Smooth muscle cell (in vitro differentiated cells): ENCODE results near the gene B3GNT7. TPM values are rescaled to one million over a fixed set of nuclear protein-coding genes. Genes with fewer than 3 reads are reported as not detected.
"Not testable (repeated sequence)": the region's sequence is repeated elsewhere in the genome, so short reads cannot be mapped to it uniquely, and the experiment has no call there.

Experiments
- DNase-seq: peaks from one replicate; lab custom pipeline; 2025; ENCODE audit not compliant: unreplicated experiment; lab: John Stamatoyannopoulos, UW
- H2AFZ ChIP-seq: fragments of 200-600 bp; sonication (generic); 2 replicates; pipeline ENCODE4 v1.6.0; 2016; ENCODE audit warnings: antibody characterized with exemption, low read depth, mild to moderate bottlenecking
- H3F3A ChIP-seq: fragments of 200-600 bp; sonication (generic); 2 replicates; pipeline ENCODE4 v1.6.0; 2017; ENCODE audit warnings: antibody characterized with exemption, low read depth
- H3K27ac ChIP-seq: fragments of 200-600 bp; sonication (generic); 2 replicates; pipeline ENCODE4 v1.5.1; 2016; ENCODE audit warnings: low read depth, mild to moderate bottlenecking
- H3K27me3 ChIP-seq: fragments of 200-600 bp; sonication (generic); 2 replicates; pipeline ENCODE4 v1.6.1; 2016; ENCODE audit warnings: low read depth, mild to moderate bottlenecking
- H3K36me3 ChIP-seq: fragments of 200-600 bp; sonication (generic); 2 replicates; pipeline ENCODE4 v1.5.1; 2016; ENCODE audit warnings: low read depth
- H3K4me1 ChIP-seq: fragments of 200-600 bp; sonication (generic); 2 replicates; pipeline ENCODE4 v1.5.1; 2016; ENCODE audit warnings: low read depth
- H3K4me2 ChIP-seq: fragments of 200-600 bp; sonication (generic); 2 replicates; pipeline ENCODE4 v1.6.0; 2016; ENCODE audit warnings: mild to moderate bottlenecking
- H3K4me3 ChIP-seq: fragments of 200-600 bp; sonication (generic); 2 replicates; pipeline ENCODE4 v1.5.1; 2016; ENCODE audit warnings: mild to moderate bottlenecking
- H3K79me2 ChIP-seq: fragments of 200-600 bp; sonication (generic); 2 replicates; pipeline ENCODE4 v1.6.0; 2016; ENCODE audit warnings: low read depth, mild to moderate bottlenecking
- H3K9ac ChIP-seq: fragments of 200-600 bp; sonication (generic); 2 replicates; pipeline ENCODE4 v1.6.0; 2016; ENCODE audit warnings: low read depth
- H3K9me3 ChIP-seq: fragments of 200-600 bp; sonication (generic); replicated peaks from 2 replicates; pipeline ENCODE4 v1.5.1; 2016; ENCODE audit warnings: low read depth
- H4K20me1 ChIP-seq: fragments of 200-600 bp; sonication (generic); 2 replicates; pipeline ENCODE4 v1.6.0; 2016; ENCODE audit warnings: low read depth
- CTCF ChIP-seq: fragments of 200-600 bp; sonication (generic); IDR thresholded peaks from 2 replicates; pipeline ENCODE4 v1.5.1; 2017; ENCODE audit warnings: borderline replicate concordance, mild to moderate bottlenecking, antibody characterized with exemption; ENCODE audit not compliant: insufficient read depth, poor library complexity, severe bottlenecking
- WGBS: methylation state at CpG from one replicate; pipeline ENCODE4 v1.1.7; 2016; ENCODE audit warnings: low lambda C conversion rate; 5-methylcytosine and 5-hydroxymethylcytosine counted together
- polyA plus RNA-seq: library from polyadenylated mRNA; unstranded; fragments of >200 nt; fragmentation: Nextera tagmentation; extraction: Ambion mirVana; gene quantifications from 2 replicates; pipeline ENCODE4 v1.2.1, GENCODE V29; 2016
- total RNA-seq: library from RNA; depleted of rRNA; stranded (reverse); fragments of >200 nt; gene quantifications from 2 replicates; pipeline ENCODE4 v1.2.3, GENCODE V29; 2014

The B3GNT7 gene
- total and polyA plus RNA-seq, 2 experiments from 2014 or later = 0.62 to 0.85 TPM

DNA sequence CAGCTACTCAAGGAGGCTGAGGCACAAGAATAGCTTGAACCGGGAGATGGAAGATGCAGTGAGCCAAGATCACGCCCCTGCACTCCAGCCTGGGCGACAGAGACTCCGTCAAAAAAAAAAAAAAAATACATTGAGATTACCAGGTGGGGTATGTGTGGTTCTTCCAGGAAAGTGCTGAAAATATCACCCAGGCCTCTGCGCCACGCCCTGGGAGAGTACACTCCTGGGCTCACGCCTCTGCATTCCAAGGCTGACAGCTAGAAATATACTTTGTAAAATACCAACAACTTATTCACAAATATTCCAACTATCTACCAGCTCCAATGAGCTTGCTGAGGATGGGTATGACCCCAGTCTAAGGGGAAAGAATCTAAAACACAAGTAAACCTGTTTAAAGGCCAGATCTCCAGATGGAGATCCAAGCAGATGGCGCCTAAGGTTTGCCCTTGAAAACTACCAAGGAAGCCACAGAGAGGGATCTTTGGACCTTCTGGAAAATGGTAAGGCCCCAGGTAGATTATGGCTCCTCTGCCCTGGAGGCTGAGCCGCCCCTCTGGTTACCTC is 21.6 kb upstream of the B3GNT7 start:
- H3K4me1 ChIP-seq = peaks cover 12% of the 10 kb centered on the region
- no peaks in the 10 kb centered on the region for H3F3A ChIP-seq
- WGBS = 96% methylated on average over 9 of the region's 9 CpGs
- no peaks in the 10 kb centered on the region for H3K79me2 ChIP-seq
- no peaks in the 10 kb centered on the region for H4K20me1 ChIP-seq
- no peak overlapping the region for H3K4me3 ChIP-seq
- H3K27me3 ChIP-seq = peaks cover 15% of the 10 kb centered on the region
- H3K9me3 ChIP-seq = no peaks in the 10 kb centered on the region
- DNase-seq = no peak
- no peak overlapping the region for H3K27ac ChIP-seq
- H3K4me2 ChIP-seq = no peak overlapping the region
- no peak for TF ChIP-seq CTCF
- no peaks in the 10 kb centered on the region for H3K36me3 ChIP-seq
- no peak overlapping the region for H3K9ac ChIP-seq
- H2AFZ ChIP-seq = no peak overlapping the region

DNA sequence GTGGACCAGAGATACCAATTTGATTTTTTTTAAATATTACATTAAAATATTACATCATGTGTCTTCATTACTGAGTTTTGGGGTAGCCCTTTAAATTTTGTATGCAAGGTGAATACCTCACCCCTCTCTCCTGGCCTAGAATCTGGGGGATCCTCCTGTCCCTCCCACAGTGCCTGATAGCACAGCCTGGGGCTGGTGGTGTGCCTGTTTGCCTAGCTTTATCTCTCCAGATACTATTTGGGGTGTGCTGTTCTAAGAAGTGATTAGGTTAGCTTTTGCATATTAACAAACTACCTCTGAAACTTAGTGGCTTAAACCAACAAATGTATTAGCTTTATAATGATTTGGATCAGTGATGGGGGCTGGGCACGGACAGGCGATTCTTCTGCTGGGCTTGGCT is 20.7 kb upstream of the B3GNT7 start:
- Histone ChIP-seq H3K79me2 (no peaks in the 10 kb centered on the region), H3K4me2 (no peak overlapping the region), H3K36me3 (no peaks in the 10 kb centered on the region), H3K9me3 (no peaks in the 10 kb centered on the region), H4K20me1 (no peaks in the 10 kb centered on the region), H3K9ac (no peak overlapping the region), H3K27me3 (peaks cover 15% of the 10 kb centered on the region), H2AFZ (no peak overlapping the region), H3K4me1 (peaks cover 12% of the 10 kb centered on the region), H3F3A (no peaks in the 10 kb centered on the region), H3K27ac (no peak overlapping the region), H3K4me3 (no peak overlapping the region)
- TF ChIP-seq CTCF = no peak
- 97% methylated on average over 2 of the region's 2 CpGs for WGBS
- no peak for DNase-seq

DNA sequence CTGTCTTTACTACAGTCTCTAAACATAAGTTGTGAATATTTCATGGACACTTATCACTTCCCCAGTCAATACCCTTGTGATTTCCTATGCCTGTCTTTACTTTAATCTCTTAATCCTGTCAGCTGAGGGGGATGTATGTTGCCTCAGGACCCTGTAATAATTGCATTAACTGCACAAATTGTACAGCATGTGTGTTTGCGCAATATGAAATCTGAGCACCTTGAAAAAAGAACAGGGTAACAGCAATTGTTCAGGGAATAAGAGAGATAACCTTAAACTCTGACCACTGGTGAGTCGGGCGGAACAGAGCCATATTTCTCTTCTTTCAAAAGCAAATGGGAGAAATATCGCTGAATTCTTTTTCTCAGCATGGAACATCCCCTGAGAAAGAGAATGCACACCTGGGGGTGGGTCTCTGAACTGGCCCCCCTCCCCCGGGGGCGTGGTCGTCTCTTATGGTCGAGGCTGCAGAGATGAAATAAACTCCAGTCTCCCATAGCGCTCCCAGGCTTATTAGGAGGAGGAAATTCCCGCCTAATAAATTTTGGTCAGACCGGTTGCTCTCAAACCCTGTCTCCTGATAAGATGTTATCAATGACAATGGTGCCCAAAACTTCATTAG is 19.4 kb upstream of the B3GNT7 start:
- peaks cover 15% of the 10 kb centered on the region for H3K27me3 ChIP-seq
- not testable (repeated sequence) for H3F3A ChIP-seq, H3K4me2 ChIP-seq, H3K9ac ChIP-seq, H3K79me2 ChIP-seq, H3K4me1 ChIP-seq, H4K20me1 ChIP-seq, H3K27ac ChIP-seq, DNase-seq, H2AFZ ChIP-seq, H3K36me3 ChIP-seq, H3K4me3 ChIP-seq, H3K9me3 ChIP-seq
- WGBS = 20% methylated on average over 11 of the region's 11 CpGs

- no peaks in the 10 kb centered on the region for H3K36me3 ChIP-seq
- no peaks in the 10 kb centered on the region for H3F3A ChIP-seq
- no peak overlapping the region for H2AFZ ChIP-seq
- no peaks in the 10 kb centered on the region for H4K20me1 ChIP-seq
- no peaks in the 10 kb centered on the region for H3K9me3 ChIP-seq
- DNase-seq = no peak
- no peak overlapping the region for H3K27ac ChIP-seq
- 37% methylated on average over 8 of the region's 8 CpGs for WGBS
- no peaks in the 10 kb centered on the region for H3K79me2 ChIP-seq
- H3K4me1 ChIP-seq = no peaks in the 10 kb centered on the region
- H3K4me3 ChIP-seq = no peak overlapping the region
- H3K27me3 ChIP-seq = peaks cover 15% of the 10 kb centered on the region
- no peak for TF ChIP-seq CTCF
- no peak overlapping the region for H3K4me2 ChIP-seq
- H3K9ac ChIP-seq = no peak overlapping the region
These were observed 18.7 kb upstream of the B3GNT7 start for GRCh38 chr2:231376857-231377256.
